Cortex of kidney (tissue), 1 donor: ENCODE data around the gene BEST4.
A peak's percentile ranks its signal among the peaks of the same experiment; 100 is the strongest.
"Not testable (repeated sequence)": the region's sequence is repeated elsewhere in the genome, so short reads cannot be mapped to it uniquely, and the experiment has no call there.

Experiments
- DNase-seq: peaks from one replicate; lab custom pipeline; 2025; lab: John Stamatoyannopoulos, UW

The BEST4 gene

DNA sequence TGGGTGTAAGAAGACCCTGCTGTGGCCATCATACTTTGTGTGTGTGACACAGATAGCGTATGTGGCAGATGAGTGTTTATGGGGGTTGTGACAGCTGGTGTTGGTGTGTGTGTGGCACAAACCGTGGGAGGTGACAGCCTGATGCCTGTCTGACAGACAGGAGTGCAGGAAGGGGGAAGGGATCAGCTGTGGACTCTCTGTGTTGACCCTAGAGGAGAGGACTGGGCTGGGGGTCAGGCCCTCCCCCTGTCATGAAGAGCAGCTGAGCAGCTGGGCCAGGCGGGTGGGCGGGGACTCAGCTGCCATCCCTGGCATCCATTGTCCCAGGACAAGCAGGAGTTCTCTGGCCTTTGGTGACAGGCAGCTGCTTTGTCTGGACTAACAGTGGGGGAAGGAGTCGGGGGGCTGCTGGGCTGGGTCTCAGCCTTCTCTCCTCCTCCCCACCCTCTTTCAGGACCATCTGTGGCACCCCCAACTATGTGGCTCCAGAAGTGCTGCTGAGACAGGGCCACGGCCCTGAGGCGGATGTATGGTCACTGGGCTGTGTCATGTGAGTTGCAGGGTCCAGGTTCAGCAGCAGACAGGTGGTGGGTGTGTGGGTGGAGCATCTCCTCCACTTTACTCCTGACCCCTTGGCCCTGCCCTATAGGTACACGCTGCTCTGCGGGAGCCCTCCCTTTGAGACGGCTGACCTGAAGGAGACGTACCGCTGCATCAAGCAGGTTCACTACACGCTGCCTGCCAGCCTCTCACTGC is 14.5 kb upstream of the BEST4 start:
- DNase-seq: no peak

DNA sequence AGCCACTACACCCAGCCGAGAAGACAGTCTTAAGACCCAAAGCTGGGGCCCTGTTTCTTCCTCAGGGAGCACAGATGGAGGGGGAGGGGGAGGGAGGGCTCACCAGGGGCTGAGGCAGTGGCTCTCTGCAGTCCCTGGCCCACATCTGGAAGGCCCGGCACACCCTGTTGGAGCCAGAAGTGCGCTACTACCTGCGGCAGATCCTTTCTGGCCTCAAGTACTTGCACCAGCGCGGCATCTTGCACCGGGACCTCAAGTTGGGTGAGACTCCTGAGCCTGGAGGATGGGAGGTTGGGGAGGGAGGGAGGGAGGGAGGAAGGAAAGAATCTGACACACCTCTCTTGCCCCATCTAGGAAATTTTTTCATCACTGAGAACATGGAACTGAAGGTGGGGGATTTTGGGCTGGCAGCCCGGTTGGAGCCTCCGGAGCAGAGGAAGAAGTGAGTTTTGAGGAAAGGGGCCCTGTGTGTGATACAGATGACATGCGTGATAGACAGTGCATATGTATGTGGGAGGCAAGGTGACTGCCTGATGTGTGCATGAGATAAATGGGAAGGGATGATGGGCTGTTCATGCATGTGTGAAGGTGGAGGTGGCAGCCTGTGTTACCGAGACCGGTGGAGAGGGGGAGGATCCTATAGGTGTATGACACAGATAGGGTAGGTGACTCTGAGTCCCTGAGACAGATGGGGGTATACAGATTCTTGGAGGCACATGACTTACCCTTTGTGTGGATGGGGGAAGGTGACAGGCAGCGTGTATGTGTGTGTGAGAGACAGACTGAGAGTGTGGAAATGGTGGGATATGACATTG is 13.7 kb upstream of the BEST4 start:
- no peak for DNase-seq

DNA sequence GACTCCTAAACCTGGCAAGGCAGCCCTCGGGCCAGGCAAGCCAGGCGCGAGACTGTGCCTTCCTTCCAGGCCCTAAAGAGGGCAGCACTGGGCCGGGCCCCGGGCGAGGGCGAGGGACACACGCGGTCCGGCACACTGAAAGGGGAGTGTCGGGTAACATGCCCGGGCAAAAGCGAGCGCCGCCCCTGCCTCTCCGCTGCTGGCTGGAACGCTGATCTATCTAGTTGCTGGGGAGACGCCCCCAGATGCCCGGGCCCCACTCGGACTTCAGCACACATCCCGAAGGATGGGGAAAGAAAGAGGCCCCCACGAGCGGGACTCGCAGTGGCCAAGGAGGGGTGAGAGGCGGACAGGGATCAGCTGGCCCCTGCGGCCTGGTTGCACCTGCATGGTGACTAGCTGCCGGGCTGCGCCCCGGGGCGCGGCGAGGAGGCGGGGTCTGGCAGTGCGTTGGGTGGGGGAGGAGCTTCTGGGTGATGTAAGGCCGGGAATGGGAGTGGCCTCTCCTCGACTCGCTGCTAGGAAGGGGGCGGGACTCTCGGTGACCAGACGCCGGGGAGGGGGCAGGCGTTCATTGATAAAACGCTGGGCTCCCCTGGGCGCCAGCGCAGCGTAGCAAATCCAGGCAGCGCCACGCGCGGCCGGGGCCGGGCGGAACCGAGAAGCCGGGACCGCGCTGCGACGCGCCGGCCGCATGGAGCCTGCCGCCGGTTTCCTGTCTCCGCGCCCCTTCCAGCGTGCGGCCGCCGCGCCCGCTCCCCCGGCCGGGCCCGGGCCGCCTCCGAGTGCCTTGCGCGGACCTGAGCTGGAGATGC is 12.0 kb upstream of the BEST4 start, which contains the start of gene PLK3:
Gene PLK3 (plus strand): TSS at position 608 of the 815 bp plus-strand sequence. CDS start 87 bp downstream, at position 695.
- peak; percentile 92 for DNase-seq

DNA sequence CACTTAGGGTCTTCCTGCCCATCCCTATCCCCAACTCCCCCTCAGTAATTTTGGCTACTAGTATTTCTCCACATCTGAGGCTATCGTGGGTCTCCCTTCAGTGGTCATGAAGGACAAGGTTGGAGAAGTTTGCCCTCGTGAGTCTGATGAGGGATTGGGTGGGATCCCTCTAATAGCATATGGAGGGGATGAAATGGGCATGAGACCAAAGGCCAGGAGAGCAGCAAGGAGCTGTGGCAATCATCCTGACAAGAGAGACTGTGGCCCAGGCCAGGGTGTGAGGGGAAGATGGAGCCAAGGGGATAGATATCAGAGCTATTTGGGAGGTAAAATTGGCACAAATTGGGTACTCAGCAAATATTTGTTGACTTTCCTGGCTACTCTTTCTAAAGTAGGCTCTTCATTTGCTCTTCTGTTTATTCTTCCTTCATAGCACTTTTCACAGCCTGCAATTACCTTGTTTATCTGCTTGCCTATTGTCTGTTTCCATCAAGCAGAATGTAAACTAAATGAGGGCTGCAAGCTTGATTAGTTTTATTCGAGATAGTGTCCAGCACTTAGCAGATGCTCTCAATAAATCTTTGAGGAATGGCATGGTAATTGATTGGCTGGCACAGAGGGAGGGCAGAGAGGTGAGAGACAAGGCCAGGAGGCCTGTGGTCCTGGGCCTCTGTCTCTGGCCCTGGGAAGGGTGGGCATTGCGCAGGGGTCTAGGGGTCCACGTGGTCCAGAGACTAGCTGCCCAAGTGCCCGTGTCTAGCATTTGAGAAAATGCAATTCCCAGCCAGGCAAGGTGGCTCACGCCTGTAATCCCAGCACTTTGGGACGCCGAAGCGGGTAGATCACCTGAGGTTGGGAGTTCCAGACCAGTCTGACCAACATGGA is 10.8 kb upstream of the BEST4 start:
- no peak for DNase-seq

DNA sequence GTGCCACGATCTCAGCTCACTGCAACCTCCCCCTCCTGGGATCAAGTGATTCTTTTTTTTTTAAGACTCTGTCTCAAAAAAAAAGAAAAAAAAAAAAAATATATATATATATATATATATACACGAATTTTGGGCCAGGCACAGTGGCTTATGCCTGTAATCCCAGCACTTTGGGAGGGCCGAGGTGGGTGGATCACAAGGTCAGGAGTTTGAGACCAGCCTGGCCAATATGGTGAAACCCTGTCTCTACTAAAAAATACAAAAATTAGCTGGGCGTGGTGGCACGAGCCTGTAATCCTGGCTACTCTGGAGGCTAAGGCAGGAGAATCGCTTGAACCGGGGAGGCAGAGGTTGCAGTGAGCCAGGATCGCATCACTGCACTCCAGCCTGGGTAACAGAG is 9.9 kb upstream of the BEST4 start:
- not testable (repeated sequence) for DNase-seq

DNA sequence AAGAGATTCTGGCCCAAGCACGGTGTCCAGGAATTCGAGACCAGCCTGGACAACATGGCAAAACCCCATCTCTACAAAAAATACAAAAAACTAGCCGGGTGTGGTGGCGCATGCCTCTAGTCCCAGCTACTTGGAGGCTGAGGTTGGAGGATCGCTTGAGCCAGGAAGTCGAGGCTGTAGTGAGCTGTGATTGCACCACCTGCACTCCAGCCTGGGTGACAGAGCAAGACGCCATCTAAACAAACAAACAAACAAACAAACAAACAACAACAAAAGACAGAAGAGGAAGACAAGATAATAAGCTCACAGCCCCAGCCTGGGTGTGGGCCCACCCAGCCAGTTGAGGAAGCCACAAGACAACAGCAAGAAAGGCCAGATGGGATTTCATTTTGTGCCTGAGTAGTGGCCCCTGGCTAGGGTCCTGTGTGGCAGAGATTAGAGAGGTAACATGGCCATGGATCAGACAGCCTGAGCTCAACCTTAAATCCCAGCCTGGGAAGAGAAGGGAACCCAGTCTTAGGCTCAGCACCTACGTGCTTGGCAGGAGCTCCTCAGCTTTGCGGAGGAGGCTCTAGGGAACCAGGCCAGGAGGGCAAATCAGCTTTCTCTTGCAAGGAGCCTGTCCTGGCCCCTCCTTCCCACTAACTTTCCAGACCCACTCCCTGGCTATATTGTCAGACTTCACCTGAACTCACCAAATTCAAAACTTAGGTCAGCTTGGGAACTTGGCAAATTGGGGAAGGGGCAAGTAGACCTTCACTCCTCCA is 4.9 kb upstream of the BEST4 start:
- no peak for DNase-seq

DNA sequence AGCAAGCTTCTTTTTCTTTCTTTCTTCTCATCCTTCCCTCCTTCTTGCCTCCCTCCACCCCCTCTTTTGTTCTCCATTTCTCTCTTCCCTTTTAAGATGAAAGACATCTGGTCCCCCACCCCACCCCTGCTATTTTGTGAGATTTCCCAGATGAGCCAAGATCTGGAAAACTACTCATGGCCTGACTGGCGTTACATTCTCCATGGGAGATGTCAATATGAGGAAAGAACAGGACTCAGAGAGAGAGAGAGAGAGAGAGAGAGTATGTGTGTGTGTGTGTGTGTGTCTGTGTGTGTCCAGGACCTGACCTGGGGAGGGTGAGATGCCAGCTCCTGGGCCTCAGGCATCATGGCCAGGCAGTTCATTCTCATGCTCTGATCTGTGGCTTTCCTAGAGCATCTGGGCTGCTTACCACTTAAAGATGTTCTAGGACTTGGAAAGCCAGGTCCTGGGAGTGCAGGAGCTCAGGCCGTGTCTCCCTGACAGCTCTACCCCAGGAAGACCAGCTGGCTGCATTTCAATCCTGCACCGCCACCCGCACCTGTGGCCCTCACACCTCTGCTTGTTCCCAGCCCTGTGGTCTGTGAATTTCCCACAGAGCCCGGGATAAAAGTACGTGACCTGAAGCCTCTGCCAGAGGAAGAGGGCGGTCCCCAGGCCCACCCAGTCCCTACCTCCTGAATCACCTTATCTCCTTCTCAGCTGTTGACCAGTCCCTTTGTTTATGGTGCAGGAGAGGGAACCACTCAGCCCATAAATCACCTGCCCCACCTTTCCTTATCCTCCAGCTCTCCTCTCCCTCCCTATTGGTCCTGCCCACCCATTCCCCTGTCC is 3.2 kb upstream of the BEST4 start:
- DNase-seq: no peak

DNA sequence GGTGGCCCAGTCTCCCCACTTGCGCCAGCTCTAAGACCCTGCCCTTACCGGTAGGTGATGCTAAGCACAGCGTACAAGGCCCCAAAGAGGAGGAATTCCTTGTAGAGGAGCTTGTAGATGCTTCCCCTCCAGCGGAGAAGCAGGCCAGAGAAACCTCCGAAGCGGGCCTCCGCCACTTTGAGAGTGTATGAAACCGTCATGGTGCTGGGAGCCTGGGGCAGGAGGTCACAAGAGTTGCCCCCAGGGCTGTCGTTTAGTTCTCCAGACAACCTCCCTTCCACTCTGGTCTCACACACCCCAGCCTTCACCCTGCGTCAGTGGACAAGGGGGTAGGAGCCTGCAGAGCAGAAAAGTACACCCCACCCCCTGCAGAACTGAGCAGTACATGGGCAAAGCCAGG is 464 bp downstream of the BEST4 start:
- no peak for DNase-seq

DNA sequence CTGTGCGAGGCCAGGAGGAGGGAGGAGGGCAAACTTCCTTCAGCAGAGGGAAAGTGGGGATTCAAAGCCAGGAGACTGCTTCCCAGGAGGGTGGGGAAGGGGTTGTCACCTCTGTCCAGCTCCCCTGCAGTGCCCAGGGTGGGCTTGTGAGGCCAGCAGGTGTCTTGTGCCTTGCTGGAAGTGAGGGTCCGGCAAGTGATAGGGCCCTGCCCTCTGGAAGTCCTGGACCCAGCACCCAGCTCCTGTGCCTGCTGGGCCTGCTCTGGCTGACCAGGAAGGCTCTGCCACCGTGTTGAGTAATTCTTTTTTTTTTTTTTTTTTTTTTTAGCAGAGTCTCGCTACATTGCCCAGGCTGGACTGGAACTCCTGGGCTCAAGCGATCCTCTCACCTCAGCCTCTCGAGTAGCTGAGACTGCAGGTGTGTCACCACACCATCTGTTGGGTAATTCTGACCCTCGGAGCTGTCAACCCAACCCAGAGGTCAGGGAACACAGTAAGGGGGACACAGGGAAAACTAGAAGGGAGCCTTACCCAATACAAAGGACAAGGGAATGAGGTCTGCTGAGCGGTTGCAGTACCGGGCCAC is 1.0 kb downstream of the BEST4 start:
- no peak for DNase-seq

DNA sequence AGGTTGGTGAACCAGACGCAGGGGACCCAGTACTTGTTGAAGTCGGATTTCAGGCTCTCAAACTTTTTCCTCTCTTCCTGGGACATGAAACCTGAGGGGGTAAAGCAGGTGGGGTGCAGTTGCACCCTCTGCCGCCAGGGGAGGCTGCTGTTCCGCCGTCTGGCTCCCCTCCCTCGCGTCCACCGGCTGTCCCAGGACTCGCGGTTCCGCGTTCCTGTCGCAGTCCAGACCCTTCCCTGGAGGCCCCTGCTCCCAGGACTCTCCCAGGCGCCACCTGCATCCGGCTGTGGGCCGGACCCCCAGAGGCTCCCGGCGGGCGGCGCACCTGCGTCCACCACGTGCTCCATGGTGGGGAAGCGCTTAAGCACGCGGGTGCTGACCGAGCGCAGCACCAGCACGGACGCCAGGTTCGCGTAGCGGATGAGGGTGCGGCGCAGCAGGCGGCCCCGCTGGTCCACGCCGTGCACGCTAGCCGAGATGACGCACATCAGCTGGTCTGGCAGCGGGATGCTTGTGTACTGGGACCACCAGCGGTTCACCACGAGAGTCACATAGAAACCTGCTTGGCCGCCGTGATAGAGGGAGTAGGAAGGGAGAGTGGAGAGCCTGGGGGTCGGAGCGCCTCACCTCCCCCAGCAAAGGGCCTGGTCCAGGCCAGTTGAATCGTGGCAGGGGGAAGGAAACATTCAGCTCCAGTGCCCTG is 1.7 kb downstream of the BEST4 start:
- DNase-seq: no peak

DNA sequence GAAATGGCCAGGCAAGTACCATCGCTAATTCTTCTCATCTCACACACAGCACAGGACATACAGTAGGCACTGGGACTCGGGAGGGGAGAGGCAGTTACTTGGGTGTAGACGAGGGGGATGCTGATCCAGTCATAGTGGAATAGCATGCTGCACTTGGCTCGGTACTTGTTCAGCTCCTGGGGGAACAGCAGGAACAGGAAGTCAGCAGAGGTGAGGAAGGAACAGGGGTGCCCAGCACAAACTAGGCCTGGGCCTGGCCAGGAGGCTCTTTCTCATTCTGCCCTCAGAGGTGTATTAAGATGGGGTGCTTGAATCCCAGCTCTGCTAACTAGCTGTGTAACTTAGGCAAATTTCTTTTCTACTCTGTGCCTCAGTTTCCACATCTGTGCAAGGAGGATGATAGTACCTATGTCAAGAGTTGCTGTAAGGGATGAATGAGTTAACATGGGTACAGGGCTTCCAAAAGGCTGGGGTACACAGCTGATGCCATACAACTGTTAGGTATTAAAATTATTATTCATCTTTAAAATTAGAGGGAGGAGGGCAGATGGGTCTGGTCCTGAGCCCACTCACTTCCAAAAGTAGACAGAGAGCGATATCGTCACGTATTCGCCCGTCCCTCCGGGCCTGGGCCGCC is 2.4 kb downstream of the BEST4 start:
- DNase-seq: no peak

DNA sequence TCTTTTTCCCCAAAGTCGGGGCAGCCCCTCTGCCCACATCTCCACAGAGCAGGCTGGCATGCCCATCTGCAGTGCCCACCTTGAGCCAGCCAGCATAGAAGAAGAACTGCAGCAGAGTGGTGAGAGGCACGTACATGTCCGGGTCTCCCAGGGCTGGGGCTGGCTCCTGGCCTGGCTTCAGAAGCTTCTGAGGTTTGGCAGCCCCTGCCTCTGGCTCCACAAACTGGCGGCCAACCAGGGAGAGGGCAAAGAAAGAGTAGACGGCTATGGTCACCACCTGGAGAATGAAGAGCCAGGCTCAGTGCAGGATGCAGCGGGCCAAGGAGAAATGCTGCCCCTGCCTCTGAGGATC is 3.0 kb downstream of the BEST4 start:
- no peak for DNase-seq

DNA sequence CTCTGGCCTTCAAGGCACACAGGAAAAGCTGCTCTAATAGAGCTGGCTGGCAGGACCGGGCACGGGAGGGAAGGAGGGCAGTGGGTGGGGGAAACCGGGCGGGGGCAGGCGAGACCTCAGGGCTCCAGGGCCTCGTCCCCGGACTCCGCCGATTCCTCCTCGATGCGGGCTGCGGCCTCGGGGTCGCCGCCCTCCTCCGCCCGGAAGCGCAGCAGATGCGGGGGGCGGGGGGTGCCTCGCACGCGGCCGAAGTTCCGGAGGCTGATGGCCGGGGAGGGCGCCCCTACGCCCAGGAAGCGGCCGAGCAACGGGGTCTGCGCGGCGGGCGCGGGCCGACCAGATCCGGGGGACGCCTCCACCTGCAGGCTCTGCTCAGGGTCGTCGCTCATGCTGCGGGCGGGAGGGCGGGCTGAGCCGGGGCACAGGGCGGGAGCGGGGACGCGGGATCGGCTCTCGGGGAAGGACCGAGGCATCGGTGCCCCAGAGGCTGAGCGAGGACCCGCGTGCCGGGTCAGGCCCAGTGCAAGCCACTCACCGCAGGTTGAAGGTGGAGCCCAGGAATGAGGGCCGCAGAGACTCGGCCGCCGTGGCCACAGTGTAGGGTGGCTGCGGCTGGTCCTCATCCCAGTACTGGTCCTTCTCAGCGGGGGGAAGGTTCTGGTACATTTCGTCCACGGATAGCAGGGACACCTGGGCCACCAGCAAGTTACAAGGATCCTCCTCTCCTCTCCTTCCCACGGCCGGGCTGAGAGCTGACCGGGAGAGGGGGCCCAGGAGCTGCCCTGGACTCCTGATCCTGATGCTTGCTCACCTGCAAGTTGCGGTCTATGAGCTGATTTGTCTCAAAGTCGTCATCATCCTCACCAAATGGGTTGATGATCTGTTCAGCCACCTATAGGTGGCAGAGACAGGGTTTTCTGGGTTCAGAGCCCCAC is 3.6 kb downstream of the BEST4 start:
- no peak for DNase-seq

DNA sequence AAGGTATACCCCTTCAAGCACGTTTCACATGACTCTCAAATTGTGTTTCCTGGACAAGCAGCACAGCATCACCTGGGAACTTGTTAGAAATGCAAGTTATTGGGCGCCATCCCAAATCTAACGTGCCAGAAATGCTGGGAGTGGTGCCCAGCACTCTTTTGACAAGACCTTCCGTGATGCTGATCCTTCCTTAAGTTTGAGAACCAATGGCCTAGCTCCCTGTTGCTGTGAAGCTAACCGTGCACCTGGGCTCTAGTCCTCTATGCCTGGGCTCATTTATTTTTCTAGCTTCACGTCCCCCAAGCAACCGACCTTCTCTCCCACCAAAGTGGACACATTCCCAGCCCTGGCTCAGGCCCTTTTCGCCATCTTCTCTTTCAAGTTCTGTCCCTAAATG is 4.3 kb downstream of the BEST4 start:
- no peak for DNase-seq

DNA sequence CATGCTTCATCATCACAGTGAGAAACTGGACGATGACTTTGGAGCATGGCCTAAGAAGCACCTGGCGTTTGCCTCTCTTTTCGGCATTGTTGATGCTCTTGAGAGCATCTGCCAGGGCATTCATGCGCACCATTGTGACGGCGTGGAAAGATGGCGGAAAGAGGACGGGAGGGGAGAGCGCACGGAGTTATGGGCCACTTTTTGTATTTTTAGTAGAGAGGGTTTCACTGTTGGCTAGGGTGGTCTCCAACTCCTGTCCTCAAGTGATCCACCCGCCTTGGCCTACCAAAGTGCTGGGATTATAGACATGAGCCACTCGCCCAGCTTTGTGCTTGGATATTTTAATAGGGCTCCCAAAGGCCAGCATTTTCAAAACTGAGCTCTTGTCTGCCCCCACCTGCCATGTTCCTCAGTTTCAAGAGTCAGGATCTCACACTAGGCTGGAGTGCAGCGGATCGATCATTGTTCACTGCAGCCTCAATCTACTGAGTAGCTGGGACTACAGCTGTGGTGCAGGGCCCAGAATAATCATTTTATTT is 7.3 kb downstream of the BEST4 start:
- no peak for DNase-seq

DNA sequence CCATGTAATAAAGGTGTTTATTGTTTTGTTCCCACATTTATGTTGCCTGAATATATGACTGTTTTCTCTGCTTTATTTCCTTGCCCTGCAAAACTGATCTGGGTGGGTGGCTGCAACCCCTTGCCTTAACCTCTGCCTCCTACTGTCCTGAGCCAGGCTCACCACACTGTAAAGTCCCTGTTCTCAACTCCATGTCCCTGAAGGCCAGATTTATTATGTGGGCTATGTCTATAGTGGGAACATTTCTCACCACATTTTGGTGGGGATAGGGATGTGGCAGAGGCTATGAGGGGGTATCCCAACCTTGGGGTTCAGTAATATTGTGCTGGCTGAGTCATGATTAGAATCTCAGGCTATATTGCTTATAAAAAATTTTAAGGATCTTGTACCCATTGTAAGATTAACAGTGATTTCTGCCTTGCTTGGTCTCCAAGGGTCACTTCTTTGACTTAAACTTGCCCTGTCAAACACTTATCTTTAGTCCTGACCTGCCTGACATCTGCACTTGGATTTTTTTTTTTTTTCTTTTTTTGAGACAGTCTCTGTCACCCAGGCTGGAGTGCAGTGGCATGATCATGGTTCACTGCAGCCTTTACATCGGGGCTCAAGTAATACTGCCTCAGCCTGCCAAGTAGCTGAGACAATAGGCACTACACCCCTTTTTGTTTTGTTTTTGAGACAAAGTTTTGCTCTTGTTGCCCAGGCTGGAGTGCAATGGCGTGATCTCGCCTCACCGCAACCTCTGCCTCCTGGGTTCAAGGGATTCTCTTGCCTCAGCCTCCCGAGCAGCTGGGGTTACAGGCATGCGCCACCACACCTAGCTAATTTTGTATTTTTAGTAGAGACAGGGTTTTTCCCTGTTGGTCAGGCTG is 9.0 kb downstream of the BEST4 start:
- no peak for DNase-seq
